Endothelial cell of umbilical vein (primary cell): ENCODE measurements around the gene NSUN7. TPM values are rescaled to one million over a fixed set of nuclear protein-coding genes. Genes with fewer than 3 reads are reported as not detected.

Experiments used
- BruUV-seq: library from RNA; stranded (reverse); fragments of 400-500 nt; replicated peaks from 2 replicates; lab custom pipeline; 2021; lab: Mats Ljungman, UMichigan
- CTCF ChIA-PET: fragments of 300-600, 350-600 bp; sonication (Branson Sonifier 250); formaldehyde crosslinking; loops from one replicate; lab custom pipeline; 2021; ENCODE audit warnings: antibody characterized with exemption, inconsistent platforms; lab: Charles Lee
- POLR2A ChIA-PET: fragments of 300-600, 350-600 bp; sonication (Branson Sonifier 250); formaldehyde crosslinking; loops from one replicate; lab custom pipeline; 2021; ENCODE audit warnings: antibody characterized with exemption, inconsistent platforms; lab: Charles Lee
- DNase-seq: peaks from one replicate; pipeline ENCODE4 v3.0.0-alpha.2; 2011; ENCODE audit warnings: low read depth, low spot score
- FAIRE-seq: peaks from 2 replicates; lab custom pipeline; 2011; peaks lifted over from hg19 to GRCh38; lab: Jason Lieb, UNC
- H2AFZ ChIP-seq: 2 replicates; pipeline ENCODE4 v1.6.0; 2012; ENCODE audit warnings: low read depth, low read length, control low read depth, inconsistent platforms
- H3K27ac ChIP-seq: 2 replicates; pipeline ENCODE4 v1.5.1; 2011; ENCODE audit warnings: low read depth, mild to moderate bottlenecking, control low read depth, low read length, moderate library complexity; ENCODE audit not compliant: insufficient read depth
- H3K27me3 ChIP-seq, 2 experiments: 2 replicates each; pipeline versions ENCODE4 v1.6.0 to v1.6.1; 2011; ENCODE audit warnings: low read length in 2 of 2, mixed read lengths in 1 of 2; ENCODE audit not compliant: control insufficient read depth in 2 of 2, insufficient read depth in 2 of 2
- H3K36me3 ChIP-seq, 2 experiments: 2 replicates in 1 of 2; 3 replicates in 1 of 2; pipeline ENCODE4 v1.5.1; 2011; ENCODE audit warnings: low read length in 2 of 2, mild to moderate bottlenecking in 1 of 2, moderate library complexity in 1 of 2; ENCODE audit not compliant: control insufficient read depth in 2 of 2, insufficient read depth in 2 of 2; ENCODE audit errors: extremely low read depth in 1 of 2
- H3K4me1 ChIP-seq: 3 replicates; pipeline ENCODE4 v1.5.1; 2011; ENCODE audit warnings: mild to moderate bottlenecking, low read length; ENCODE audit not compliant: control insufficient read depth, insufficient read depth; ENCODE audit errors: extremely low read depth
- H3K4me2 ChIP-seq: 2 replicates; pipeline ENCODE4 v1.6.1; 2011; ENCODE audit warnings: low read length, control low read depth, mixed read lengths; ENCODE audit not compliant: insufficient read depth
- H3K4me3 ChIP-seq, 3 experiments: fragments of 200-600 bp in 1 of 3; sonication (generic), shearing (Covaris generic) in 1 of 3; replicated peaks in 1 of 3; 2 replicates each; pipeline ENCODE4 v1.5.1; 2011 to 2016; ENCODE audit warnings: control low read depth in 3 of 3, low read length in 3 of 3, mild to moderate bottlenecking in 2 of 3, inconsistent platforms in 1 of 3, low read depth in 1 of 3, moderate library complexity in 1 of 3; ENCODE audit not compliant: insufficient read depth in 1 of 3
- H3K79me2 ChIP-seq: 2 replicates; pipeline ENCODE4 v1.6.0; 2012; ENCODE audit warnings: low read length, inconsistent platforms; ENCODE audit not compliant: control insufficient read depth, insufficient read depth
- H3K9ac ChIP-seq: replicated peaks from 2 replicates; pipeline ENCODE3; 2011; ENCODE audit warnings: low read length, control low read depth; ENCODE audit not compliant: insufficient read depth; ENCODE audit errors: extremely low read depth
- H3K9me1 ChIP-seq: replicated peaks from 3 replicates; pipeline ENCODE4 v1.6.0; 2011; ENCODE audit warnings: mild to moderate bottlenecking, low read length; ENCODE audit not compliant: control insufficient read depth, insufficient read depth; ENCODE audit errors: extremely low read depth
- H3K9me3 ChIP-seq: replicated peaks from 2 replicates; pipeline ENCODE4 v1.5.1; 2012; ENCODE audit warnings: low read length, inconsistent platforms; ENCODE audit not compliant: control insufficient read depth, insufficient read depth
- H4K20me1 ChIP-seq: replicated peaks from 2 replicates; pipeline ENCODE3; 2011; ENCODE audit warnings: mild to moderate bottlenecking, low read length; ENCODE audit not compliant: control insufficient read depth, insufficient read depth; ENCODE audit errors: extremely low read depth
- CTCF ChIP-seq, 2 donors: IDR thresholded peaks; 1 replicate in 1 of 2; 2 replicates in 1 of 2; pipeline ENCODE4 v1.5.1; 2011; ENCODE audit warnings: low read length in 2 of 2, mild to moderate bottlenecking in 2 of 2, moderate library complexity in 2 of 2, control low read depth in 1 of 2, inconsistent platforms in 1 of 2, low read depth in 1 of 2; ENCODE audit not compliant: insufficient read depth in 1 of 2; ENCODE audit errors: extremely low read depth in 1 of 2
- EZH2 ChIP-seq: IDR thresholded peaks from 2 replicates; pipeline ENCODE4 v1.6.1; 2012; ENCODE audit warnings: borderline replicate concordance, low read depth, mild to moderate bottlenecking, moderate library complexity, low read length, inconsistent platforms; ENCODE audit not compliant: severe bottlenecking
- FOS ChIP-seq: IDR thresholded peaks from 2 replicates; pipeline ENCODE4 v1.6.1; 2011; ENCODE audit warnings: mild to moderate bottlenecking, low read length, moderate library complexity, borderline replicate concordance; ENCODE audit not compliant: insufficient read depth
- GATA2 ChIP-seq: IDR thresholded peaks from 2 replicates; pipeline ENCODE4 v1.7.0; 2011; ENCODE audit warnings: low read depth, mild to moderate bottlenecking, moderate library complexity, mixed read lengths, low read length; ENCODE audit not compliant: insufficient read length, insufficient read depth
- JUN ChIP-seq: IDR thresholded peaks from 2 replicates; pipeline ENCODE4 v1.6.1; 2011; ENCODE audit warnings: borderline replicate concordance, low read depth; ENCODE audit not compliant: insufficient read length, insufficient read depth
- MAX ChIP-seq: IDR thresholded peaks from 2 replicates; pipeline ENCODE4 v1.6.1; 2011; ENCODE audit not compliant: insufficient read depth, insufficient read length
- MYC ChIP-seq: IDR thresholded peaks from one replicate; pipeline ENCODE4 v1.6.1; 2011; ENCODE audit warnings: mild to moderate bottlenecking, low read depth, low read length
- POLR2A ChIP-seq: IDR thresholded peaks from 2 replicates; pipeline ENCODE4 v1.6.1; 2012; ENCODE audit warnings: low read depth, mild to moderate bottlenecking, control low read depth, low read length
- POLR2AphosphoS5 ChIP-seq: IDR thresholded peaks from 2 replicates; pipeline ENCODE4 v1.6.1; 2012; ENCODE audit warnings: low read depth, mild to moderate bottlenecking, control low read depth, low read length, moderate library complexity; ENCODE audit not compliant: insufficient read depth
- dilution Hi-C: fragments of 300-500 bp; cut with MboI; formaldehyde crosslinking; loops from one replicate; pipeline ENCODE4 v1.15.0; 2019; ENCODE audit warnings: low sequenced_read_pairs; ENCODE audit not compliant: extremely low pct_ligation_motif_present
- intact Hi-C: fragments of 100-400 bp; cut with micrococcal nuclease; formaldehyde crosslinking; loops from one replicate; pipeline ENCODE4 v1.10.0; 2022
- polyA plus RNA-seq, 4 experiments: library from polyadenylated mRNA; depleted of rRNA in 3 of 4; stranded (reverse) in 3 of 4; unstranded in 1 of 4; fragments of >200 nt; gene quantifications; 2 replicates each; pipeline versions ENCODE4 v1.2.1 to v1.2.3, GENCODE V29; 2011 to 2012; ENCODE audit warnings: missing spikeins in 1 of 4
- total RNA-seq: library from RNA; stranded (reverse); gene quantifications from 2 replicates; pipeline ENCODE4 v1.2.3, GENCODE V29; 2021

Gene NSUN7
- total and polyA plus RNA-seq, 2 donors (not counting 3 experiments of a cell fraction or from before 2014, with no cell fraction given), result 0.03 to 0.20 TPM

GRCh38 chr4:40702137-40702799 is 47.5 kb upstream of the NSUN7 start:
- Histone ChIP-seq H3K36me3 (no peaks in the 10 kb centered on the region), H3K79me2 (no peaks in the 10 kb centered on the region), H2AFZ (no peak overlapping the region), H3K27ac (no peak overlapping the region), H3K4me2 (no peak overlapping the region), H4K20me1 (no peaks in the 10 kb centered on the region), H3K27me3 (no peaks in the 10 kb centered on the region), H3K9me1 (no peaks in the 10 kb centered on the region), H3K4me3 (no peak overlapping the region), H3K9ac (no peak overlapping the region), H3K9me3 (no peaks in the 10 kb centered on the region), H3K4me1 (no peaks in the 10 kb centered on the region)
- BruUV-seq, result no TSS peak
- FAIRE-seq, result no peak
- TF ChIP-seq POLR2A (no peak), GATA2 (no peak), MYC (no peak), JUN (no peak), FOS (no peak), MAX (no peak), EZH2 (no peak), POLR2AphosphoS5 (no peak), CTCF (IDR thresholded peaks at IDR 0.05; ENCODE audit: extremely low read depth in 1 of 2, insufficient read depth in 1 of 2, low read depth in 1 of 2, low read length in 2 of 2) (no peak)
- intact Hi-C loops (no loop called here), dilution Hi-C loops (no loop called here)
- CTCF ChIA-PET, result interaction anchor here (0.6 kb wide), 1 partner anchor 720 kb away, joined by 4 read pairs; no protein-coding TSS in a partner anchor
- POLR2A ChIA-PET, result no interaction called here
- DNase-seq, result no peak
